Measurements from ENCODE around the gene EBF3. TPM values are rescaled to one million over a fixed set of nuclear protein-coding genes. Genes with fewer than 3 reads are reported as not detected.

Gene EBF3
- total and polyA plus RNA-seq, 9 of the 15 experiments (the other 6 are each of a cell fraction or from before 2014, with no cell fraction given), result not detected

- Histone ChIP-seq H3K27ac (ENCODE audit: extremely low read depth, low read depth, low read length) (no peak overlapping the region), H3K9me1 (ENCODE audit: control insufficient read depth, insufficient read depth, low read length) (no peaks in the 10 kb centered on the region), H2AFZ (ENCODE audit: low read depth, low read length) (no peak overlapping the region), H3K27me3 (ENCODE audit: control insufficient read depth in 2 of 2, insufficient read depth in 2 of 2, low read length in 2 of 2) (peaks cover 0 to 60% of the 10 kb centered on the region in 2 experiments), H3K79me2 (ENCODE audit: control insufficient read depth, insufficient read depth, low read length) (no peaks in the 10 kb centered on the region), H4K20me1 (replicated peaks; ENCODE audit: control insufficient read depth, insufficient read depth, low read length) (no peaks in the 10 kb centered on the region; the same call in 1 of the 2 replicates), H3K9ac (ENCODE audit: insufficient read depth in 1 of 2, low read depth in 2 of 2, low read length in 2 of 2) (no peak overlapping the region), H3K4me2 (ENCODE audit: insufficient read depth, low read length) (no peak overlapping the region), H3K4me1 (replicated peaks in 1 of 2; ENCODE audit: control insufficient read depth in 2 of 2, insufficient read depth in 2 of 2, low read length in 2 of 2) (peaks cover 0 to 3% of the 10 kb centered on the region in 2 experiments; a peak in 1 of 5 replicates), H3K9me3 (replicated peaks; ENCODE audit: control insufficient read depth, insufficient read depth, low read depth, low read length) (no peaks in the 10 kb centered on the region), H3K4me3 (no peak overlapping the region), H3K36me3 (ENCODE audit: control insufficient read depth, insufficient read depth, low read length) (no peaks in the 10 kb centered on the region)
- intact Hi-C loops (cut with micrococcal nuclease) (no loop called here), in situ Hi-C loops (cut with MboI) (no loop called here)
- no TSS peak for BruUV-seq (replicated peaks)
- DNase-seq (ENCODE audit: extremely low read depth in 1 of 4, low spot score in 3 of 4) (no peak), FAIRE-seq (no peak), ATAC-seq (no peak)
- CTCF ChIA-PET (ENCODE audit: low intra/inter-chr PET ratio), result no interaction called here
- 1% methylated on average over 19 of the region's 21 CpGs for WGBS (ENCODE audit: insufficient coverage, low coverage, missing lambda C conversion rate)
- POLR2A ChIA-PET, result interaction anchor here (0.7 kb wide), 1 partner anchor 8 kb away, joined by 3 read pairs; no protein-coding TSS in a partner anchor
- TF ChIP-seq ZNF717 (CRISPR knock-in tag; IDR thresholded peaks at IDR 0.05), result no peak
- no peak for TF ChIP-seq CHD4 (IDR thresholded peaks at IDR 0.05; ENCODE audit: insufficient read depth, insufficient replicate concordance, low read depth, low read length, poor library complexity, severe bottlenecking)
- no peak for TF ChIP-seq SAP30 (IDR thresholded peaks at IDR 0.05; ENCODE audit: borderline replicate concordance, insufficient read depth, low read depth, low read length, poor library complexity, severe bottlenecking)
- TF ChIP-seq CREB5 (CRISPR knock-in tag; IDR thresholded peaks at IDR 0.05), result no peak
- TF ChIP-seq NR3C1 (CRISPR knock-in tag; IDR thresholded peaks at IDR 0.05), result no peak
- TF ChIP-seq LEF1 (IDR thresholded peaks at IDR 0.05), result no peak
- TF ChIP-seq, protein P1, sequence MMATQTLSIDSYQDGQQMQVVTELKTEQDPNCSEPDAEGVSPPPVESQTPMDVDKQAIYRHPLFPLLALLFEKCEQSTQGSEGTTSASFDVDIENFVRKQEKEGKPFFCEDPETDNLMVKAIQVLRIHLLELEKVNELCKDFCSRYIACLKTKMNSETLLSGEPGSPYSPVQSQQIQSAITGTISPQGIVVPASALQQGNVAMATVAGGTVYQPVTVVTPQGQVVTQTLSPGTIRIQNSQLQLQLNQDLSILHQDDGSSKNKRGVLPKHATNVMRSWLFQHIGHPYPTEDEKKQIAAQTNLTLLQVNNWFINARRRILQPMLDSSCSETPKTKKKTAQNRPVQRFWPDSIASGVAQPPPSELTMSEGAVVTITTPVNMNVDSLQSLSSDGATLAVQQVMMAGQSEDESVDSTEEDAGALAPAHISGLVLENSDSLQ (IDR thresholded peaks at IDR 0.05), result no peak
- no peak for TF ChIP-seq ZBTB12 (CRISPR knock-in tag; IDR thresholded peaks at IDR 0.05)
- no peak for TF ChIP-seq HNRNPLL (IDR thresholded peaks at IDR 0.05; ENCODE audit: low read depth, low read length, poor library complexity, severe bottlenecking)
- TF ChIP-seq TAF1 (IDR thresholded peaks at IDR 0.05; ENCODE audit: control insufficient read depth, extremely low read depth, insufficient read depth, low read length, severe bottlenecking), result no peak
- no peak for TF ChIP-seq ARHGAP35 (IDR thresholded peaks at IDR 0.05; ENCODE audit: partially characterized antibody)
- TF ChIP-seq TEAD1 (CRISPR knock-in tag; IDR thresholded peaks at IDR 0.05), result no peak
- TF ChIP-seq MCM2 (IDR thresholded peaks at IDR 0.05; ENCODE audit: low read depth), result no peak
- no peak for TF ChIP-seq ZNF347 (CRISPR knock-in tag; IDR thresholded peaks at IDR 0.05; ENCODE audit: low read depth)
- no peak for TF ChIP-seq THRAP3 (IDR thresholded peaks at IDR 0.05; ENCODE audit: borderline replicate concordance)
- no peak for TF ChIP-seq PPARD (CRISPR knock-in tag; IDR thresholded peaks at IDR 0.05)
- TF ChIP-seq PTTG1 (tag; IDR thresholded peaks at IDR 0.05; ENCODE audit: low read depth), result no peak
- TF ChIP-seq CTCF (IDR thresholded peaks at IDR 0.05 in 2 of 3, conservative IDR thresholded peaks at IDR 0.05 in 1 of 3; ENCODE audit: insufficient read depth in 2 of 3, low read depth in 1 of 3, low read length in 3 of 3), result no peak
Observed at GRCh38 chr10:129842031-129842430, 122.0 kb downstream of the EBF3 start.
